NCI-H1436 treated with DMSO at 0.1 percent for 48 hours (cell line): ENCODE results near the gene ZSCAN25.
"Not testable (repeated sequence)": the region's sequence is repeated elsewhere in the genome, so short reads cannot be mapped to it uniquely, and the experiment has no call there.

Experiments used
- DNase-seq: peaks from one replicate; lab custom pipeline; 2025; lab: John Stamatoyannopoulos, UW

The ZSCAN25 gene

DNA sequence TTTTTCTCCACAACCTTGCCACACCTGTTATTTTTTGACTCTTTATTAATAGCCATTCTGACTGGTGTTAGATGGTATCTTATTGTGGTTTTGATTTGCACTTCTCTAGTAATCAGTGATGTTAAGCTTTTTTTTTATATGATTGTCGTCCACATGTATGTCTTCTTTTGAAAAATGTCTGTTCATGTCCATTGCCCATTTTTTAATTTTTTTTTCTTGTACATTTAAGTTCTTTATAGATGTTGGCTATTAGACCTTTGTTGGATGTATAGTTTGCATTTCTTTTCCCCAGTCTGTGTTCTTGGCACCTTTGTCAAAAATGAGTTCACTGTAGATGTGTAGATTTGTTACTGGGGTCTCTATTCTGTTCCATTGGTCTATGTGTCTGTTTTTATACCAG lies 28.8 kb downstream of the ZSCAN25 start:
- DNase-seq = no peak

DNA sequence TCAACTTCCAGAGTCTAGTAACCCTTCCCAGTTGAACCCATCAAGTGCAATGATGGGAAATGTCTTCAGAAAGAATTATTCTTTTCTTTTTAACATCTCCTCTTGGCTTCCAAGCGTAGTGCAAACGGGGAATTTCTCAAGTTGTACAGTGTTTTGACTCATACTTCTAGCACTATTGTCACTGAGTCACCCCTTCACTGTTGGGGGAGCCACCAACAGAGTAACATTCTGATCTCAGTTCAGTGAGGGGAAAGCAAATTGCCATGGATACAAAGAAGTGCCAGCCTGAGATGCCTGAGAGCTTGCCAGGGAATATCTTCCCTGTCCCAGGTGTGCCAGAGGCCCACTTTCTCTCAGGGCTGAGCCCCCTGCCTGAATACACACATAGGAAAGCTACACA lies 32.1 kb downstream of the ZSCAN25 start:
- no peak for DNase-seq

- no peak for DNase-seq
Observed at GRCh38 chr7:99651290-99651689, 34.5 kb downstream of the ZSCAN25 start.

DNA sequence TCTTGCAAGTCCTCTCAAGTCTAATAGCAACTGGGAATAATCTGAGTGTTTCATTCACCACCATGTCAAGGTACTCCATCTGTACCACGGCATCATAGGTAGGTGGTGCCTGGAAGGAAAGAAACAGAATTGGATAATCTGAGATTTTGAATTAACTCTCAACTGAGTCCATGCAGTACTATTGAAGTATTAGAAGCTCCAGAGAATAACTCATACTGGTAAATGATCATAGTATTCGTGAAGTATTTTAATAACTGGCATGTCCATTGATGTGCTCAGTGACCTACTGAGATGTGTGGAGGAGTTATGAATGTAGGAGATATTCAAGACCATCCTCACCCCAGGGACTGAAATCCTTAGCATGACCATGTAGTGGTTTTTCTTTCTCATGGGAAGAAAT lies 35.9 kb downstream of the ZSCAN25 start:
- DNase-seq = no peak

DNA sequence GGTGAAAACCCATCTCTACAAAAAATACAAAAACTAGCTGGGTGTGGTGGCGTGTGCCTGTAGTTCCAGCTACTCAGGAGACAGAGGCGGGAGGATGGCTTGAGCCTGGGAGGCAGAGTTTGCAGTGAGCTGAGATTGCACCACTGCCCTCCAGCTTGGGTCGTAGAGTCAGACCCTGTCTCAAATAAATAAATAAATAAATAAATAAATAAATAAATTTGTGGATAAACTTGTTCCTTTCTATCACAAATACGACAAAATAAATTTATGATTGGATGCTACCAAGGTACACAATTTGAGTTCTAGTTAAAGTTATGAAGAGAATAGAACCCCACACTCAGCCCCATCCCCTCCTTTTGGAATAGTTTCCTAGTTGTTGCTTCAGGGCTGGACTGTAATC lies 36.5 kb downstream of the ZSCAN25 start:
- DNase-seq = not testable (repeated sequence)

DNA sequence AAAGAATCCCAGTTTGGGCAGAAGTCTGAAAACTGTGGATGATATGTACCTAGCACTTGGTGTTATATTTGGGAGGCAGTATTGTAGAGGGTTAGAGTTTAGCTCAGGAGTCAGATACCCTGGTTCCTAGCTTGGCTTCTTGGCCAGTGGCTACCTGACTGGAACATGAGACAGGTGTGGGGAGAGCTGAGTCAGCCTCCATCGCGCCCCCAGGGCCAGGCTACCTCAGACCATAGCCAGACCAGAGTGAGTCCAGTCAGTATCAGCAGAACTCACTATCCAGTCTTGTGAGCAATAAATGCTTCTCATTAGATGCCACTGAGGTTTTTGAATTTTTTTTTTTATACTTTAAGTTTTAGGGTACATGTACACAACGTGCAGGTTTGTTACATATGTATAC lies 37.0 kb downstream of the ZSCAN25 start:
- no peak for DNase-seq

GRCh38 chr7:99654626-99655025 lies 37.9 kb downstream of the ZSCAN25 start:
- DNase-seq = not testable (repeated sequence)

- not testable (repeated sequence) for DNase-seq
Observed at GRCh38 chr7:99657879-99658278, 41.1 kb downstream of the ZSCAN25 start.

DNA sequence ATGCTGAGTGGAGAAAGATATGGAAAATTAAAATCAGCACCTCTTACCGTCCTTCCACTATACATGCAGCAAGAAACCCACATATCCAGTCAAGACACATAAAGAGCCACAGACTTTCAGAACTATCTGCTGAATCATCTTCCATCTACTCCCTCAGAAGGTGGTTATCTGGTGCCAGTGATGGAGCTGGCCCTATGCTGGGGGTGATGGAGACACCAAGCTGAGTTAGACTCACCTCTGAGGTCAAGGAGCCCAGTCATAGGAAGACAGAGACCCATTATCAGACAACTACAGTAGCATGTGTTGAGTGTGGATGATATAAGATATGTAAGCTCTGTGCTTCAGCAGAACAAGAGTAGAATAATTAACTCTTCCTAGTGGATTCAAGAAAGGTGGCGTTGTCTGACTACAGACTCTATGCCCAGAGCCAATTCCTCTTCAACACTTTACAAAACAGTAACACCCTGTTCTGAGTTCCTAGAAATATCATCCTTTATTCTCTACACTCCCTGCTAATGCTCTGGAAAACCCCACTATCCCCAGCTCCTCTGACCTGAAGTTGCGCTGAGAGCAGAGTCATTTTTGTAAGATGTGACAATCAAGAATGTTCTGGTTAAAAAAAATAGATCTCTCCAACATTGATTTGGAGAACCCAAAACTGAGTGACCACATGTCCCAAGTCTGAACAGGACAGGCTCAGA lies 48.7 kb downstream of the ZSCAN25 start:
- no peak for DNase-seq

DNA sequence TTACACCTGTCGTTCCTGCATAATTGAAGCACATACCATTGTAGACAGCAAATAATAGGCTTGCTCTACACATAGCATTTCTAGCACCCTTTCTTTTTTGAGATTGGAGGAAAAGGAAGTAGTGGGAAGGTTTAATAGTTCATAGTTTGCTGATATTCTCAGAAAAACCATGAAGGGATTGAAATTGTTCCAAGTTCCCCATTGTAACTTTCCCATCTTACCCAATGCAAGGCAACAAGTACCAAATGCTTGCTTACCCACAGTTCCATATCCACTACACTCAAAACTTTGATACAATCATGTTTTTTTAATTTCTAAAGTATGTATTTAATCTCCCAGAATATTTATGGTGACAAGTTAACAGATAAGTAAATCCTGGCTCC lies 49.3 kb downstream of the ZSCAN25 start:
- no peak for DNase-seq

DNA sequence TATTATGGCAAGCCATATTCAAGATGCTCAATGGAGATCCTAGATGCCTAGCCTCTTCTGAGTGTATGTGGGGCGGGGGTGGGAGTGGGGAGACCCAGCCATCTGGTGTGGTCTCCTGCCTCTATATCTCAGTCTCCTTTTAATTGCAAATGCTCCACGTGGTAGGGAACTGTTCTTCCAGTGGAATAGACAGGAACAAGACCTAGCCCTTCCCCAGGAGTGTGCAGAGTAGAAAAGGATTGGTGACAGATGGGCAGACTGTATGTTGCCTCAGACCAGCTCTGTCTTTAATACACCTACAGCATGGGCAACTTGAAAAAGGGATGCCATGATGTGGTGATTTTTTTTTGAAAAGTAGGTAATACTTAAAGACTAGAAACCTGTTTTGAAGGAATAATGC lies 50.4 kb downstream of the ZSCAN25 start:
- DNase-seq = no peak

DNA sequence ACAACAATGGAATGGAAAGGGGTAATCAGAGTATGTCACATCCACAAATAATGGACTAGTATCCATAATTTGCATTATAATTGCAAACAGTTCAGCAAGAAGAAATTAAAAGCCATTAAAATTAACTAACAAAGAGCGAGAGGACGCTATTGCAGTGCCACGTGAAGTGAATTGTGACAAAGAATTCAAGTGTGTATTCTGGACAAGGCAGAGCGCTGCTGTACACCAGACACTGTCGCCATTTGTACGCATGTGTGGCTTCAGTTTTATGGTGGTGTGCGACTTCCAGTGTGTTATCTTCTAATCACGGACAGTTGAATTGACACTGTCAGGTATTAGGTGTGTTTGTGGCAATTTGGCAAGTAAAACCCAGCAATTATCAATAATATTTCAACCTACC lies 51.8 kb downstream of the ZSCAN25 start:
- DNase-seq = no peak

- no peak for DNase-seq
Observed at GRCh38 chr7:99669782-99670181, 53.0 kb downstream of the ZSCAN25 start.

DNA sequence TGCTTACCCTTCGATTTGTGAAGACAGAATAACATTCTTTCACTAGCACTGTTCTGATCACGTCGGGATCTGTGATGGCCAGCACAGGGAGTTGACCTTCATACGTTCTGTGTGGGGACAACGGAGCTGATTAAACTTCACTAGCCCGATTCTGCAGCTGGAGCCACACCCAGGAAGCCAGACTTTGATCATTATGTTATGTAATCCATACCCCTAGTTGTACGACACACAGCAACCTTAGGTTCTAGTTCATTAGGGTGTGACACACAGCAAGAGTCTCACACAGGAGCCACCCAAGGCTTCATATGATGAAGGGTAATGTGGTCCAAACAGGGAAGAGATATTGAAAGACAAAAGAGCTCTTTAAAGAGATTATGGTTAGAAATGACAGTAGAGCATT lies 55.8 kb downstream of the ZSCAN25 start:
- DNase-seq = no peak

- no peak for DNase-seq
Observed at GRCh38 chr7:99674995-99675742, 58.4 kb downstream of the ZSCAN25 start.

- DNase-seq = no peak
Observed at GRCh38 chr7:99677013-99677647, 60.4 kb downstream of the ZSCAN25 start.

GRCh38 chr7:99677648-99678045 lies 60.9 kb downstream of the ZSCAN25 start:
- no peak for DNase-seq

DNA sequence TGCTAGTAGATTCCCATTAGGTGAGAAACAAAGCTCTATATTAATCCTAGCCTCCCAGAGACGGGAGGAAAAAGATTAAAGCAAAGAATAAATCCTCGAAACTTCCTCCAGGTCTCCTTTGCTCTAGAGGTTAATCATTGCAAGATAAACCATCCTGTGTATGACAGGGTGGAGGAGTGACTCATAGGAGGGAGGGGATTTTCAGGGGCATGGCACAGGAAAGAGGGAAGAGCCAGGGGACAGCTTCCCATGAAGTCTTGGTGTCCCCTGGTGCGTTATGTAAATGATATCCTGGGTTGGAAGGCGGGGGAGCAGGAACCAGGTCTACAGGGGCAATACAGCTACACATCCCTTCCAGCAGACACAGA lies 62.3 kb downstream of the ZSCAN25 start:
- DNase-seq = no peak

- no peak for DNase-seq
Observed at GRCh38 chr7:99679400-99680191, 62.9 kb downstream of the ZSCAN25 start, which contains the start of gene CYP3A5. TSS of gene CYP3A5 (minus strand) at chr7:99679996. CDS start at chr7:99679896, 100 bp downstream.
